ENCODE measurements around the gene MAPKAPK5. TPM values are rescaled to one million over a fixed set of nuclear protein-coding genes. Genes with fewer than 3 reads are reported as not detected.

The MAPKAPK5 gene
- total and polyA plus RNA-seq, 2 donors (not counting 3 experiments of a cell fraction or from before 2014, with no cell fraction given): 22.8 to 47.1 TPM

DNA sequence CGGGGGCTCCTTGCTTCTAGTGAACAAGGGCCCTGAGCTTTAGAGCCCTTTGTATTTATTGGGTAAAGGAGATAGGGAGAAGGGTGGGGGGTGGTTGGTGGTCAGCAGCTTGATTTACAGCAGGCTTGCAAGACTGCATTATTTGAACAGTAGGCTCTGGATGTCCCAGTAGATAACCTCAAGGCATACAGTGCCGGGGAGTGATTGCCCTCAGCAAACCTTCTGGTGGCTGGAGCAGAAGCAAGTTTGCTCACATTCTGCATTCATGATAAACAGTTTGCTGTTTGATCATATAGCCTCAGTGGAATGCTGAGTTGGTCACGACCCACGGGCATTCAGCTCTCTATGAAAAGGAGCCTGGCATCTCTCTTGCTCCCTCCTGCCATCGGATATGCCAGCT is 16.5 kb upstream of the MAPKAPK5 start:
- ChIA-PET CTCF (interaction anchor here (0.6 to 3.3 kb wide), 6 partner anchors 11 to 261 kb away, joined by 3 to 12 read pairs (median 4); no protein-coding TSS in a partner anchor), POLR2A (no interaction called here)
- Histone ChIP-seq H3K9me1 (replicated peaks; ENCODE audit: control insufficient read depth, extremely low read depth, insufficient read depth, low read length) (no peaks in the 10 kb centered on the region), H3K79me2 (ENCODE audit: control insufficient read depth, insufficient read depth, low read length) (no peaks in the 10 kb centered on the region), H3K4me1 (ENCODE audit: control insufficient read depth, extremely low read depth, insufficient read depth, low read length) (no peaks in the 10 kb centered on the region), H3K27me3 (ENCODE audit: control insufficient read depth in 2 of 2, insufficient read depth in 2 of 2, low read length in 2 of 2) (peaks cover 11 to 21% of the 10 kb centered on the region in 2 experiments), H3K9me3 (replicated peaks; ENCODE audit: control insufficient read depth, insufficient read depth, low read length) (no peaks in the 10 kb centered on the region), H3K9ac (replicated peaks; ENCODE audit: extremely low read depth, insufficient read depth, low read length) (no peak overlapping the region), H3K27ac (ENCODE audit: insufficient read depth, low read depth, low read length) (no peak overlapping the region), H4K20me1 (replicated peaks; ENCODE audit: control insufficient read depth, extremely low read depth, insufficient read depth, low read length) (no peaks in the 10 kb centered on the region), H3K4me3 (replicated peaks in 1 of 3; ENCODE audit: insufficient read depth in 1 of 3, low read depth in 1 of 3, low read length in 3 of 3) (no peak overlapping the region), H3K36me3 (ENCODE audit: control insufficient read depth in 2 of 2, extremely low read depth in 1 of 2, insufficient read depth in 2 of 2, low read length in 2 of 2) (no peaks in the 10 kb centered on the region), H2AFZ (ENCODE audit: low read depth, low read length) (no peak overlapping the region), H3K4me2 (ENCODE audit: insufficient read depth, low read length) (no peak overlapping the region)
- FAIRE-seq (no peak), DNase-seq (ENCODE audit: low read depth, low spot score) (no peak)
- TF ChIP-seq POLR2A (IDR thresholded peaks at IDR 0.05; ENCODE audit: low read depth, low read length) (no peak), FOS (IDR thresholded peaks at IDR 0.05; ENCODE audit: borderline replicate concordance, insufficient read depth, low read length) (no peak), MYC (IDR thresholded peaks at IDR 0.05; ENCODE audit: low read depth, low read length) (no peak), EZH2 (IDR thresholded peaks at IDR 0.05; ENCODE audit: borderline replicate concordance, low read depth, low read length, severe bottlenecking) (no peak), POLR2AphosphoS5 (IDR thresholded peaks at IDR 0.05; ENCODE audit: insufficient read depth, low read depth, low read length) (no peak), JUN (IDR thresholded peaks at IDR 0.05; ENCODE audit: borderline replicate concordance, insufficient read depth, insufficient read length, low read depth) (no peak), GATA2 (IDR thresholded peaks at IDR 0.05; ENCODE audit: insufficient read depth, insufficient read length, low read depth, low read length) (no peak)
- TF ChIP-seq, protein P1, sequence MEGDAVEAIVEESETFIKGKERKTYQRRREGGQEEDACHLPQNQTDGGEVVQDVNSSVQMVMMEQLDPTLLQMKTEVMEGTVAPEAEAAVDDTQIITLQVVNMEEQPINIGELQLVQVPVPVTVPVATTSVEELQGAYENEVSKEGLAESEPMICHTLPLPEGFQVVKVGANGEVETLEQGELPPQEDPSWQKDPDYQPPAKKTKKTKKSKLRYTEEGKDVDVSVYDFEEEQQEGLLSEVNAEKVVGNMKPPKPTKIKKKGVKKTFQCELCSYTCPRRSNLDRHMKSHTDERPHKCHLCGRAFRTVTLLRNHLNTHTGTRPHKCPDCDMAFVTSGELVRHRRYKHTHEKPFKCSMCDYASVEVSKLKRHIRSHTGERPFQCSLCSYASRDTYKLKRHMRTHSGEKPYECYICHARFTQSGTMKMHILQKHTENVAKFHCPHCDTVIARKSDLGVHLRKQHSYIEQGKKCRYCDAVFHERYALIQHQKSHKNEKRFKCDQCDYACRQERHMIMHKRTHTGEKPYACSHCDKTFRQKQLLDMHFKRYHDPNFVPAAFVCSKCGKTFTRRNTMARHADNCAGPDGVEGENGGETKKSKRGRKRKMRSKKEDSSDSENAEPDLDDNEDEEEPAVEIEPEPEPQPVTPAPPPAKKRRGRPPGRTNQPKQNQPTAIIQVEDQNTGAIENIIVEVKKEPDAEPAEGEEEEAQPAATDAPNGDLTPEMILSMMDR (IDR thresholded peaks at IDR 0.05; ENCODE audit: extremely low read depth in 1 of 2, insufficient read depth in 1 of 2, low read depth in 1 of 2, low read length in 2 of 2): no peak
- TF ChIP-seq, protein P2, sequence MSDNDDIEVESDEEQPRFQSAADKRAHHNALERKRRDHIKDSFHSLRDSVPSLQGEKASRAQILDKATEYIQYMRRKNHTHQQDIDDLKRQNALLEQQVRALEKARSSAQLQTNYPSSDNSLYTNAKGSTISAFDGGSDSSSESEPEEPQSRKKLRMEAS (IDR thresholded peaks at IDR 0.05; ENCODE audit: insufficient read depth, insufficient read length): no peak
- no TSS peak for BruUV-seq (replicated peaks)
- intact Hi-C loops (cut with micrococcal nuclease) (no loop called here), dilution Hi-C loops (cut with MboI; ENCODE audit: extremely low pct_ligation_motif_present, low sequenced_read_pairs) (no loop called here)

Data from endothelial cell of umbilical vein (primary cell).